ENCODE results near the gene LMBRD2.

- TF ChIP-seq CTCF (IDR thresholded peaks at IDR 0.05) (no peak), EZH2 (IDR thresholded peaks at IDR 0.05; ENCODE audit: borderline replicate concordance, insufficient read depth, low read depth, low read length, poor library complexity, severe bottlenecking) (no peak)
These were observed 46.6 kb upstream of the LMBRD2 start for GRCh38 chr5:36198281-36198680.

Measured in B cell (primary cell).